Naive B cell (primary cell): ENCODE measurements around the gene RPP40. TPM values are rescaled to one million over a fixed set of nuclear protein-coding genes. Genes with fewer than 3 reads are reported as not detected.
"Not testable (repeated sequence)": the region's sequence is repeated elsewhere in the genome, so short reads cannot be mapped to it uniquely, and the experiment has no call there.

Experiments
- ATAC-seq, 2 donors: fragments of 150-1000 bp; cut with Tn5 transposase; 2 replicates each; pipeline ENCODE4 v1.10.0; 2021; ENCODE audit warnings: low read depth in 2 of 2, mild to moderate bottlenecking in 2 of 2, moderate library complexity in 2 of 2
- DNase-seq: peaks from one replicate; pipeline ENCODE4 v3.0.0; 2022
- H3K27ac Mint-ChIP-seq, 6 donors: one replicate each; pipeline ENCODE4 v1.8.0; 2020 to 2022; ENCODE audit warnings: mild to moderate bottlenecking in 6 of 6, mixed read lengths in 6 of 6, moderate library complexity in 5 of 6, inconsistent platforms in 2 of 6
- H3K27me3 Mint-ChIP-seq, 3 donors: one replicate each; pipeline ENCODE4 v1.8.0; 2021 to 2022; ENCODE audit warnings: mixed read lengths in 3 of 3, mild to moderate bottlenecking in 1 of 3
- H3K36me3 Mint-ChIP-seq, 2 donors: one replicate each; pipeline ENCODE4 v1.8.0; 2020 to 2022; ENCODE audit warnings: mixed read lengths in 2 of 2, inconsistent platforms in 1 of 2, mild to moderate bottlenecking in 1 of 2
- H3K4me1 Mint-ChIP-seq, 3 donors: one replicate each; pipeline ENCODE4 v1.8.0; 2020 to 2022; ENCODE audit warnings: mixed read lengths in 3 of 3, inconsistent platforms in 1 of 3, mild to moderate bottlenecking in 1 of 3, moderate library complexity in 1 of 3
- H3K4me3 Mint-ChIP-seq, 8 donors: one replicate each; pipeline ENCODE4 v1.8.0; 2020 to 2022; ENCODE audit warnings: mild to moderate bottlenecking in 8 of 8, mixed read lengths in 8 of 8, moderate library complexity in 8 of 8, inconsistent platforms in 2 of 8
- H3K9me3 Mint-ChIP-seq, 7 donors: one replicate each; pipeline ENCODE4 v1.8.0; 2020 to 2022; ENCODE audit warnings: mixed read lengths in 7 of 7, mild to moderate bottlenecking in 5 of 7, inconsistent platforms in 2 of 7, moderate library complexity in 1 of 7
- polyA plus RNA-seq, 6 donors: library from polyadenylated mRNA; unstranded; fragments of 300-500 nt; fragmentation: Illumina TruSeq; gene quantifications; one replicate each; pipeline ENCODE4 v1.2.3, GENCODE V29; 2021; ENCODE audit warnings: low read depth in 6 of 6

Gene RPP40, protein sequence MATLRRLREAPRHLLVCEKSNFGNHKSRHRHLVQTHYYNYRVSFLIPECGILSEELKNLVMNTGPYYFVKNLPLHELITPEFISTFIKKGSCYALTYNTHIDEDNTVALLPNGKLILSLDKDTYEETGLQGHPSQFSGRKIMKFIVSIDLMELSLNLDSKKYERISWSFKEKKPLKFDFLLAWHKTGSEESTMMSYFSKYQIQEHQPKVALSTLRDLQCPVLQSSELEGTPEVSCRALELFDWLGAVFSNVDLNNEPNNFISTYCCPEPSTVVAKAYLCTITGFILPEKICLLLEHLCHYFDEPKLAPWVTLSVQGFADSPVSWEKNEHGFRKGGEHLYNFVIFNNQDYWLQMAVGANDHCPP
- 10 to 100 TPM; 12.0 to 22.2 (median 18.8) TPM for polyA plus RNA-seq

DNA sequence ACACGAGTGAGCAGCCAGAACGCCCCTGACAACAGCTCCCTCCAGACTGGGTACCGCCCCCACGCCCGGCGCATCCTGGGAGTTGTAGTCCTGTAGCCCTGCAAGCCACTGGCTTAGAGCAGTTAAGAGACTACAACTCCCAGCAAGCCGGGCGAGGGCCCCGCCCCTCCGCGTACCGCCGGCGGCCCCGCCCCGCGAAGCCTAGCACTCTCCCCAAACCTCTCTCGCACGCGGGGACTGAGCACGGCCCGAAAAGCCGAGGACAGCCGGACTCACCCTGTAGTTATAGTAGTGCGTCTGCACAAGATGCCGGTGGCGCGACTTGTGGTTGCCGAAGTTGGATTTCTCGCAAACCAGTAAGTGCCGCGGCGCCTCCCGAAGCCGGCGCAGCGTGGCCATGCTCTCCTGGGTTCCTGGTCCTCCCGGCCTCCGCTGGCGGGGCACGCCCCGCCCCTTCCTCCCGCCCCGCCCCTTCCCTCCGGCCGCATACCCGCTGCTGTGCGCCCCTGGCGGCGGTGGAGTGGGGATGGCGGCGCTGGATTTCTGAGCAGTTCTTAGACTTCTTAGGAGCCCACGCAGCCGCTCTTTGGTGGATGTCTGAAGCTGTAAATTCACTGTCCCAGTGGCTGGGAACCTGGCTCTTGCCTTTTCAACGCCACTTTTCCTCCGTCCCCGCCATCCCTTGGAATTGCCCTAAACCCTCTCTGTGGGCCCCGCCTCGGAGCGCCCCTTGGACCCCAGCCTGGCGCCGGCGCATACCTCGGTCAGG lies at the start of gene RPP40:
TSS of gene RPP40 (minus strand) at position 434 of the 769 bp plus-strand sequence. CDS start at position 399, 35 bp downstream.
- Mint-ChIP-seq H3K4me1 (peaks cover 6 to 14% (median 13%) of the 10 kb centered on the region in 3 donors), H3K27me3 (no peaks in the 10 kb centered on the region), H3K4me3 (peak within 1 kb of the TSS; percentile 89 to 97 (median 96)), H3K27ac (peak within 1 kb of the TSS; percentile 82 to 97 (median 88)), H3K9me3 (no peaks in the 10 kb centered on the region), H3K36me3 (peaks cover 0 to 10% of the 10 kb centered on the region in 2 donors)
- ATAC-seq (peak; percentile 92), DNase-seq (peak; percentile 99)

DNA sequence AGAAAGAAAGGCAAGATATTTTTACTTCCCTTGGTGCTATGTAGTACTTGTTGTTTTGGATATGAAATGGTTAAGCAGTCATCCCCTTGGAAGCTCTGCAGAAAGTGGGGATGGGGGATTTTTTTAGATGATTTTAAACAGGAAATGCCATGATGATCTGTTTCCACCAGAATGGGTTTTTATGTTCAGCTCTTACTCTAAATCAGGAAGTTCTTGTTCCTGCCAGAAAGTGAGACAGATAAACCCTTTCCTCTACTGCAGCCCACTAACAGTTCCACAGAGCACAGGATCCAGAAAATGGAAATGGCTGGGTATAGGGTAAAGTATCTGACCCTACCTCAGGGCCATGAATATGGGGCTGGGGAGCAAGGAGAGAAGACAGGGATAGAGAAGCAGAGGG lies 49.2 kb upstream of the RPP40 start:
- Mint-ChIP-seq H3K4me3 (no peak overlapping the region), H3K36me3 (peaks cover 24 to 28% of the 10 kb centered on the region in 2 donors), H3K4me1 (peaks cover 0 to 5% (median 4%) of the 10 kb centered on the region in 3 donors), H3K27me3 (no peaks in the 10 kb centered on the region), H3K9me3 (peaks cover 12 to 47% (median 25%) of the 10 kb centered on the region in 7 donors), H3K27ac (peak overlapping the region in 1 of 6 donors; percentile 41)
- DNase-seq (no peak), ATAC-seq (no peak)

DNA sequence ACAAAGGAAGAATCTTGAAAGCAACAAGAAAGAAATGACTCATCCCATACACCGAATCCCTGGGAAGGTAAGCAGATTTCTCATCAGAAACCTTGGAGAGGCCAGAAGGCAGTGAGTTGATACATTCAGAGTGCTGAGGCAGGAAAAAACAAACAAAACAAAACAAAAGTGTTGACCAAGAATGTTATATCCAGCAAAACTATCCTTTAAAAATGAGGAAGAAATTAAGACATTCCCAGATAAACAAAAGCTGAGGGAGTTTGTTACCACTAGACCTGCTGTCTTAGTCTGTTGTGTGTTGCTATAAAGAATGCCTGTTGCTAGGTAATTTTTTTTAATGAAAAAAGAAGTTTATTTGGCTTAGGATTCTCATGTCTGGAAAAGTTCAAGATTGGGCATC lies 47.6 kb upstream of the RPP40 start:
- Mint-ChIP-seq H3K27me3 (no peaks in the 10 kb centered on the region), H3K4me3 (no peak overlapping the region), H3K4me1 (peaks cover 0 to 5% (median 4%) of the 10 kb centered on the region in 3 donors), H3K9me3 (peaks cover 12 to 49% (median 25%) of the 10 kb centered on the region in 7 donors), H3K36me3 (peaks cover 28 to 30% of the 10 kb centered on the region in 2 donors), H3K27ac (peak overlapping the region in 1 of 6 donors; percentile 10)
- no peak for DNase-seq
- no peak for ATAC-seq

DNA sequence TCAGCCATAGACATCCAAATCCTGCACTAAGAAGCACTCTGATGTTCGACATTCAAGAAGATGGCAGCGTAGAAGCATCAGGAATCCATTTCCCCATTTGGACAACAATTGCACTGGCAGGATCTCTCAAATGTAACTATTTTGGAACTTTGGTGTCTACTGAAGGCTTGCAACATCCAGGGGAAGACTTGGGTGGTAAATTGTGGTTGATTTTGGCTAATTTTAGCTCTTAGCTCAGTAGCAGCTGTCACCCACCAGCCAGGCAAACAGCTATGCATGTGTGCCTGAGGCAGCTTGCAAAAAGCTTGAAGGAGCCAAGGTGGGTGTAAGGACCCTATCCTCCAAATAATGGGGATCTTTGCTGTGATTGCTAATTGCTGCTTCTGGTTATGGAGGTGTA lies 46.2 kb upstream of the RPP40 start:
- H3K4me1 Mint-ChIP-seq = peaks cover 0 to 5% (median 4%) of the 10 kb centered on the region in 3 donors
- H3K4me3 Mint-ChIP-seq = no peak overlapping the region
- no peak for ATAC-seq
- no peaks in the 10 kb centered on the region for H3K27me3 Mint-ChIP-seq
- H3K36me3 Mint-ChIP-seq = peaks cover 34 to 38% of the 10 kb centered on the region in 2 donors
- peaks cover 12 to 49% (median 25%) of the 10 kb centered on the region in 7 donors for H3K9me3 Mint-ChIP-seq
- DNase-seq = no peak
- no peak overlapping the region for H3K27ac Mint-ChIP-seq

DNA sequence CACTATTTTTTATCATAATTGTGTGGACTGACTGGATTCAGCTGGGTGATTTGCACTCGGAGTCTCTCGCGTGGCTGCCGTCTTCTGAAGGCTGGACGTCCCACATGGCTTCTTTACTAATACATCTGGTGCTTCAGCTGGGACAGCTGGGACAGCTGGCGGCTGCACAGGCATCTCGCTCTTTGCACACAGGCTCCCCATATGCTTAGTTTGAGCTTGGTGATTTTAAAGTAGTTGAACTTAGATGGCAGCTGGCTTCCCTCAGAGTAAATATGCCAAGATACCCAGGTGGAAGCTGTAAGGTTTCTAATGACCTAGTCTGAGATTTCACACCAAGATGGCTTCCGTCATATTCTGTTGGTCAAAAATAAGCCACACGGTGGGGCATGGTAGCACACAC lies 42.6 kb upstream of the RPP40 start:
- DNase-seq (no peak), ATAC-seq (no peak)
- Mint-ChIP-seq H3K27ac (no peak overlapping the region), H3K9me3 (peaks cover 12 to 36% (median 19%) of the 10 kb centered on the region in 7 donors), H3K27me3 (no peaks in the 10 kb centered on the region), H3K4me1 (no peaks in the 10 kb centered on the region), H3K36me3 (peaks cover 42 to 52% of the 10 kb centered on the region in 2 donors), H3K4me3 (no peak overlapping the region)

DNA sequence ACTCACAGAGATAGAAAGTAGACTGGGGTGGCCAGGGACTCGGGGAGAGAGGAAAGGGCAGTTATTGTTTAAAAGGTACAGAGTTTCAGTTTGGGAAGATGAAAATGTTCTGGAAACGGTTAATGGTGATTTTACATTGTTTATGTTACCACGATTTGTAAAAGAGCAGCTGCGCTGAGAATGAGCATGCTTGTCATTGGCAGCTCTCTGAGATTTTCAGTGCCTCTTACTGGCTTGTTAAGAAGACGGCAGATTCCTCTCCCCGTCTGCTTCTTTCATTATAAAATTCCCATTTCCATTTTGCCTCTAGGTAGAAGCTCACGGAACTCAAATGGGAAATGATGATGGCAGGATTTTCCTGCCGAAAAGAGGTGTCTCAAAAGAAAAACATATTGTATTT lies 41.6 kb upstream of the RPP40 start:
- no peak for DNase-seq
- H3K36me3 Mint-ChIP-seq = peaks cover 33 to 42% of the 10 kb centered on the region in 2 donors
- H3K27ac Mint-ChIP-seq = no peak overlapping the region
- H3K27me3 Mint-ChIP-seq = no peaks in the 10 kb centered on the region
- H3K4me1 Mint-ChIP-seq = no peaks in the 10 kb centered on the region
- H3K9me3 Mint-ChIP-seq = peaks cover 5 to 26% (median 9%) of the 10 kb centered on the region in 7 donors
- no peak for ATAC-seq
- H3K4me3 Mint-ChIP-seq = no peak overlapping the region

DNA sequence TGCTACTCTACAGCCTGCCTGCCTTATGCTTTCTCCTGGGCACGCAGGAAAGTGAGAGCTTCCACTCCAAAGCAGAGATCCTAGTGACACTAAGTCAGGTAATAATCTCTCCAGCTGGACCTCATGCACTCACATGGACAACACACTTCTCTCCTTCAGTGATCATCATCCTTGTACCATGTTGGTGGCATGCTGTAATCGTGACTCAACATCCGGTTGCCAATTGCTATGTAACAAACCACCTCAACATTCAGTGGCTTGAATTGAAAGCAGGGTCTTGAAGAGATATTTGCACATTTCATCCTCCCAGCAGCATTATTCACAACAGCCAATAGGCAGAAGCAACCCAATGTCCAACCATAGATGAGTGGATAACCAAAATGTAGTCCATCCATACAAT lies 41.0 kb upstream of the RPP40 start:
- Mint-ChIP-seq H3K27me3 (no peaks in the 10 kb centered on the region), H3K4me3 (no peak overlapping the region), H3K9me3 (peaks cover 4 to 21% (median 7%) of the 10 kb centered on the region in 7 donors), H3K27ac (no peak overlapping the region), H3K4me1 (no peaks in the 10 kb centered on the region), H3K36me3 (peaks cover 33 to 40% of the 10 kb centered on the region in 2 donors)
- ATAC-seq = no peak
- no peak for DNase-seq

DNA sequence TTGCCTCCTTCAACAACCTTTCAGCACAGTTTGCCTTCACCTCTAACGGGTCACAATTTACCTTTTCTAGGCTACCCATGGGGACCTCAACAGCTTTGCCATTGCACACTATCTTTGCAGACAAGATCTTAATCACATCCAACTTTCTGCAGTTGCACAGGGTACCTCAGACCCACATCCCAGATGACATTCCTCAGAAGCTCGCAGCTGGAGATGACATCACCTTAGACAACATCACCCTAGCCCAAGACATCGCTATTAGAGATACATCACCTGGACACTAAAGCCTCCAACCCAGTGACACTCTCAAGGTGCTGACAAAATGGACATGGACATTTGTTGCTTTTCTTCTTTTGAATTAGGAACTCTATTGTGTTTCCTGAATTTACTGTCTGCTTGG lies 38.6 kb upstream of the RPP40 start:
- H3K27ac Mint-ChIP-seq = no peak overlapping the region
- no peaks in the 10 kb centered on the region for H3K27me3 Mint-ChIP-seq
- no peaks in the 10 kb centered on the region for H3K9me3 Mint-ChIP-seq
- no peak for ATAC-seq
- H3K36me3 Mint-ChIP-seq = peaks cover 22 to 26% of the 10 kb centered on the region in 2 donors
- H3K4me3 Mint-ChIP-seq = no peak overlapping the region
- no peak for DNase-seq
- H3K4me1 Mint-ChIP-seq = no peaks in the 10 kb centered on the region

DNA sequence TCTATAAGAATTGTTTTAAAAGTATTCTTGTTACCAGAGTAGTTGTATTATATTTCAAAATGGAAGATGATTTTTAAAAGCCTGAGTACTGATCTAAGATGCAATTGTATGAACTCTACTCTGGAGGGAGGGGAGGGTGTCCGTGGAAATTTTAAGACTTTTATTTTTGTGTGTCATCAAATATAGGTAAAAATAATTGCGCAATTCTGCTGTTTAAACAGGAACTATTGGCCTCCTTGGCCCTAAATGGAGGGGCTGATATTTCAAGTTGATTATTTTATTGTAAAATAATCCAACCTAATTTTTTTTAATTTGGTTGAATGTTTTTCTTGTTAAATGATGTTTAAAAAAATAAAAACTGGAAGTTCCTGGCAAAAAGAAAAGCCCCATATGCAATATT lies 38.1 kb upstream of the RPP40 start:
- peaks cover 19 to 26% of the 10 kb centered on the region in 2 donors for H3K36me3 Mint-ChIP-seq
- no peaks in the 10 kb centered on the region for H3K27me3 Mint-ChIP-seq
- DNase-seq = no peak
- no peak for ATAC-seq
- no peaks in the 10 kb centered on the region for H3K9me3 Mint-ChIP-seq
- H3K27ac Mint-ChIP-seq = no peak overlapping the region
- H3K4me1 Mint-ChIP-seq = no peaks in the 10 kb centered on the region
- no peak overlapping the region for H3K4me3 Mint-ChIP-seq

DNA sequence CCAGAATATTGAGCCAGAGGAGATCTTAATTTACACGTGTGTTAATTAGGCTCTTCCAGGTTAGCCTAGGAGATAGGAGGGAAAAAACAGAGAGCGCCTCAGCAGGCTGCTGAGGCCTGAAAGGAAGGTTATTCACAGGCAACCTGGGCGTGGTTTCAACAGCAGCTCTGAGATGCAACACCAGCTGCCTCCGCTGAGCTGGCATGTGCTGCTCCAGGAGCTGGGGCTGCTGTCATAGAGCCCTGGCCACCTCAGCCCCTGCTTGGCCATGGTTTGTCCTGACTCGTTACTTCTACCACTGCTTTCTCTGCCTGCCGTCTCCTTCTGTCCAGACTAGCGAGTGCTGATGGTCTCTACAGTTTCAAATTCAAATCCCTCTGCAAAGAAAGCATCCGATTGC lies 32.4 kb upstream of the RPP40 start:
- peaks cover 0 to 5% (median 0%) of the 10 kb centered on the region in 7 donors for H3K9me3 Mint-ChIP-seq
- H3K36me3 Mint-ChIP-seq = no peaks in the 10 kb centered on the region
- H3K4me3 Mint-ChIP-seq = no peak overlapping the region
- DNase-seq = no peak
- ATAC-seq = no peak
- H3K27me3 Mint-ChIP-seq = no peaks in the 10 kb centered on the region
- H3K27ac Mint-ChIP-seq = peak overlapping the region in 1 of 6 donors; percentile 47
- peaks cover 10 to 18% (median 14%) of the 10 kb centered on the region in 3 donors for H3K4me1 Mint-ChIP-seq

DNA sequence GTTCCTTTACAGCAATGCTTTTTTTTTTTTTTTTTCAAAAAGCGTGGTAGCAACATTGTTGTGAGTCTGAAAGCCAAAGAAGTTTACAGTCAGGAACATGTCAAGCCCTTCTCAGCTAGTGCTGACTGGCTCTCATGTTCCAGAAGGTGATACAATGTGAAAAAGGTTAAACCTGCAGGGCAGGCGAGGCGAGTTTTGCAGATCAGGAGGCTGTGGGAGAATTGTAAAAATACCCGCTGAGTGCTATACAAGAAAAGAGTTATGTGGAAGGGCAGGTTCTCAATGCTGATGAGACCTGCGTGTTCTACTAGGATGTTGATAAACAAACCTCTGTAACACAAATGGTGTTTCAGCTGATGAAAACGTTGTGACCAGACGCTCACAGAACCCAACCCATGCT lies 30.9 kb upstream of the RPP40 start:
- peak overlapping the region in 2 of 6 donors; percentile 16 to 81 for H3K27ac Mint-ChIP-seq
- ATAC-seq (no peak), DNase-seq (no peak)
- H3K36me3 Mint-ChIP-seq = peaks cover 0 to 2% of the 10 kb centered on the region in 2 donors
- H3K4me3 Mint-ChIP-seq = peak overlapping the region in 1 of 8 donors; percentile 32
- peaks cover 0 to 5% (median 0%) of the 10 kb centered on the region in 7 donors for H3K9me3 Mint-ChIP-seq
- H3K4me1 Mint-ChIP-seq = peaks cover 20 to 31% (median 20%) of the 10 kb centered on the region in 3 donors
- H3K27me3 Mint-ChIP-seq = no peaks in the 10 kb centered on the region

DNA sequence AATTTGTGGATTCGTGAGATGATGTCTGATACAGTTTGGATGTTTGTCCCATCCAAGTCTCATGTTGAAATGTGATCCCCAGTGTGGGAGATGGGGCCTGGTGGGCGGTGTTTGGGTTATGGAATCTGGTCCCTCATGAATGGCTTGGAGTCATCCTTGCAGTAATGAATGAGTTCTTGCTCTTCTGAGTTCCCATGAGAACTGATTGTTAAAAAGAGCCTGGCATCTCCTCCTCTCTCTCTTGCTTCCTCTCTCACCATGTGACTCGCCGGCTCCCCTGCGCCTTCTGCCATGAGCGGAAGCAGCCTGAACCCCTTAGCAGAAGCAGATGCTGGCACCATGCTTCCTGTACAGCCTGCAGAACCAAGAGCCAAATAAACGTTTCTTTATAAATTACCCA lies 30.5 kb upstream of the RPP40 start:
- Mint-ChIP-seq H3K27me3 (no peaks in the 10 kb centered on the region), H3K4me3 (peak overlapping the region in 5 of 8 donors; percentile 17 to 60 (median 27)), H3K36me3 (peaks cover 0 to 6% of the 10 kb centered on the region in 2 donors), H3K4me1 (peaks cover 20 to 34% (median 20%) of the 10 kb centered on the region in 3 donors), H3K27ac (peak overlapping the region in 3 of 6 donors; percentile 5 to 28 (median 16)), H3K9me3 (peaks cover 0 to 5% (median 0%) of the 10 kb centered on the region in 7 donors)
- peak; percentile 63 to 68 for ATAC-seq
- DNase-seq = no peak

DNA sequence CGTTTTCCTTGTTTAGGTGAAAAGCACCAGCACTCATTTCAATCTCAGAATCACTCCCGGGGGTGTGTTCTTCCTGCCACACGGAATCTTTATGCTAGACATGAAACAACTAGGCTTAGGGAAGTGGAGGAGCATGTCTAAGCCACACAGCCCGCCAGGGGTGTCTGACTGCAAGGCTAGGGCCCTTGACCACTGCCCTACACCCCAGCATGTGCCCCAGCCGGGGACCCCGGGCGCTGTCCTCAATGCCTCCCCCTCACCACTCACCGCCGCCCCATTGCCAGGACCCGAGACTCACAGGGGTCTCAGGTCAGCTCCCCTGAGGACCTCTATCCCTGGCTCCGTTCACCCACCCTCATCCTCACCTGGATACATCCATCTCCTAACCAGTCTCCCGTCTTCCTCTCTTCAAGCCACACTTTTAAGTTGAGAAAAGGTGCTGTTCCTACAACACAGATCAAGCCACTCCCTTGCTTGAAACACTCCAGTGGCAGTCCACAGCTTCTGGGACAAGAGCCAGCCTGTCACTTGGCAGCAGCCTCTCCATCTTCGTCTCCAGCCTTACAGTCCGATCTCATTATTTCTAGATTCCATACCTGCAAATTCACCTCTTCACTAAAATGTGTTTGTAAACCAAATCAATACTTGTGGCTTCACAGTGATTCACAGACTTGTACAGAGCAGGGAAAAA lies 29.5 kb upstream of the RPP40 start:
- not testable (repeated sequence) for H3K4me3 Mint-ChIP-seq, ATAC-seq, H3K27me3 Mint-ChIP-seq, H3K36me3 Mint-ChIP-seq, DNase-seq, H3K9me3 Mint-ChIP-seq, H3K27ac Mint-ChIP-seq
- H3K4me1 Mint-ChIP-seq = peaks cover 20 to 34% (median 20%) of the 10 kb centered on the region in 3 donors
